NCI-H2227 treated with DMSO at 0.1 percent for 48 hours (cell line): Measurements from ENCODE around the gene SPPL2B.

Experiments used
- DNase-seq: peaks from one replicate; lab custom pipeline; 2025; lab: John Stamatoyannopoulos, UW

SPPL2B gene

DNA sequence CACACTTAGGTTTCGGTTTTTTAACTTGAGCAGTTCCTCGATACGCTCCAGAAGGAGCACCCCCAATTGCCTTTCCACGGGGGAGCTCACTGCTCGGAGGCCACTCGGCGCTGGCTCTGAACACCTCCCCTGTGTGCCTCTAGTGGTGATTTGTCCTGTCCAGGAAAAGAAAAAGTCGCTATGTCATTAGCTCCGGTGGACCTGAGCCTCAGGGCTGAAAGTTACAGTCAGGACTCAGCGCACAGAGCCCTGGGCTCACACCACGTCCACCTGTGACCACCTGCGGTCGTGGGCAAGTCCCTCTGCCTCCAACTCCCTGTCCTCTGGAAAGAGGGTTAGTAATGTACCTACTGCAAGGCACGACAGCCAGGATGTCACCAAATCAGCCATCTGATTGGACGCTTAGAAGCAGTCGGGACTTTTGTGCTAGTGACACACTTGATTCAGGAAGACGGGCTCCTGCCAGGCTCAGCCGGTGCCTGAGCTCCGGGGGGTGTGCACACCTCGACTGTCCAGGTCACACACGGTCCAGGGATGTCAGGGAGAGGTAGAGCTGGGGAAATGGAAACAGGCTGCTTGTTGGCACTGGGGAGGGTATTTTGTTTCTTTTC, 27.7 kb downstream of the SPPL2B start:
- DNase-seq = no peak

DNA sequence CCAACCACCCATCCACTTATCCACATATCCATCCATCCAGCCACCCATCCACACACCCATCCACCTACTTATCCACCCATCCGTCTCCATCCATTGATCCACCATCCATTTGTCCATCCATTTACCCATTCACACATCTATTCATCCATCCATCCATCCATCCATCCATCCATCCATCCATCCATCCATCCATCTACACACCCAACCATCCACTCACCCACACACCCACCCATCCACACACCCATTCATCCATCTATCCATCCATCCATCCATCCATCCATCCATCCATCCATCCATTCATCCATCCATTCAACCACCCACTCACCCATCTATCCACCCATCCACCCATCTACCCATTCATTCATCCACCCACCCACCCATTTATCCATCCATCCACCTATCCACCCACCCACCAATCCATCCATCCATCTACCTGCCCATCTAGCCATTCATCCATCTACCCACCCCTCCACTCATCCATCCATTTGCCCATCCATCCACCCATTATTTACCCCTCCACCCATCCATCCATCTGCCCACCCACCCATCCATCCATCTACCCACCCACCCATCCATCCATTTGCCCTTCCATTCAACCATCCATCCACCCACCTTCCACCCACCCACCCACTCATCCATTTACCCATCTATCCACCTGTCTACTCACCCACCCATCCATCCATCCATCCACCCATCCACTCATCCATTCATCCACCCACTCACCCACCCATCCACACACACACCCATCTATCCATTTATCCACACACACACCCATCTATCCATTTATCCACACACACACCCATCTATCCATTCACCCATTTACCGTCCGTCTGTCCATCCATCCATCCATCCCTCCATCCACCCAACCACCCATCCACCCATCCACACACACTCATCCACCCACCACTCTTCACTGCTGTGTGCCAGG, 29.1 kb downstream of the SPPL2B start:
- no peak for DNase-seq

DNA sequence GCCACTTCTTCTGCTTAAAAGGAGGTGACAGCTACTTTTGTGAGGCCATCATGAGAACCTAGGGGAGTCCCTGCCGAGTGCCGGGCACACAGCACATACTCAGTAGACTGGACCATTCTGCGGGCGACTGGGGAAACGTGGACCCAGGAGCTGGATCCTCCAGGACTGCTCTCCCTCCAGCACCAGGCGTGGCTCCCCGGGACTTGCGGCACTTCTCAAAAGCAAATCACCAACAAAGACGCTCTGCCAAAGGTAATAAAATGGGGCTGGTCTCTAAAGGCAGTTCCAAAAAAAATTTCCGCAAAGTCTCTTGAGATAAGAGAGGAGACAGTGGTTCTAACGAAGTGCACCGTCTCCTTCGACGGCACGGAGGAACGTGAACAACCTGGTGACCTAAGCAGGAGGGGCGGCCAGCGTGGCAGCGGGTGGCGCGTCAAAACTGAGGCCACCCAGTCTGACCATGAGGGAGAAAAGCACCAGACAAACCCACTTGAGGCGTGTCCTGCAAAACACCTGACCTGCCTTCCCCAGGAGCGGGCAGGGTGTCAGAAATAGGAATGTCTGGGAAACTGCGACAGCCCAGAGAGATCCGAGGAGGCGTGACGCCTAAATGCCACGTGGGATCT, 30.2 kb downstream of the SPPL2B start:
- DNase-seq = no peak

DNA sequence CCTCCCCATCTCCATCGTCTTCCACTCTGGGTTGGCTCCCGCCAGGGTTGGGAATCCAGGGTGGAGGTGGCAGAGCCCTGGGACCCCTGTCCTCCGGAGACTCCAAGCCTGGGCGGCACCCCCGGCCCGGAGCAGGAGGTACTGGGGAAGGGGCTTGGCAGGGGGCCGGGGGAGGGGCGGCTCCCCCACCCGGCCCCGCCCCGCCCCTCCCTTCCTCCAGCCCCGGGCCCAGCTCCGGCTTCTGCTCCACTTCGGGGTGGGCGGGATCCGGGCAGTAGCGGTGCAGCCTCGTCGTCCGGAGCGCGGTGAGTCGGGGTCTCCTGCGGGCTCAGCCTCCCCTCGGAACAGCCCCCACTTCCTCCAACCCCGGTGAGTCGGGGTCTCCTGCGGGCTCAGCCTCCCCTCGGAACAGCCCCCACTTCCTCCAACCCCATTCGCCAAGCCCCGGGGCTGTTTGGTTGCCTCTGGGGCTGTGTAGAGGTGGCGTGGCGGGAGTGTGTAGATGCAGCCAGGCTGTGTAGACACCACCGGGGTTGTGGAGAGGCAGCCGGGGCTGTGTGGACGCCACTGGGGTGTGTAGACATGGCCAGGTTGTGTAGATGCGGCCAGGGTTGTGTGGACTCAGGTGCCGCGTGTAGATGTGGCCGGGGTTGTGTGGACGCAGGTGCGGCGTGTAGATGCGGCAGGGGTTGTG, 31.7 kb downstream of the SPPL2B start, which contains the start of gene TMPRSS9:
Gene TMPRSS9, plus strand, starts transcription at position 274 of the 694 bp plus-strand sequence. CDS start 29,521 bp downstream, outside the sequence.
- no peak for DNase-seq

DNA sequence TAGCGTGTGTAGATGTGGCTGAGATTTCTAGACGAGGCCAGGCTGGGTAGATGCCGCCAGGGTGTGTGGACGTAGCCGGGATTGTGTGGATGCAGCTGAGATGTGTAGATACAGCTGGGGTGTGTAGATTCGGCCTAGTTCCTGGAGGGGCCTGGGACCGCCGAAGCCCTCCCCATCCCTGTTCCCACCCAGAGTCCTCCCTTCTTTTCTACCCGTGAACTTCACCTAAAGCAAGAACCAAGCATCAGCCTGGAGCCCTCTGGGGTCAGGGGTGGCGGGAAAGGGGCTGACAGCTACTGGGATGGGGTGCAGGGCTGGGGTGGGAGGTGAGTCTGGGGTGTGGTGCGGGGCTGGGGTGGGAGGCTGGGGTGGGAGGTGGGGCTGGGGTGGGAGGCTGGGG, 32.3 kb downstream of the SPPL2B start:
- DNase-seq = no peak

DNA sequence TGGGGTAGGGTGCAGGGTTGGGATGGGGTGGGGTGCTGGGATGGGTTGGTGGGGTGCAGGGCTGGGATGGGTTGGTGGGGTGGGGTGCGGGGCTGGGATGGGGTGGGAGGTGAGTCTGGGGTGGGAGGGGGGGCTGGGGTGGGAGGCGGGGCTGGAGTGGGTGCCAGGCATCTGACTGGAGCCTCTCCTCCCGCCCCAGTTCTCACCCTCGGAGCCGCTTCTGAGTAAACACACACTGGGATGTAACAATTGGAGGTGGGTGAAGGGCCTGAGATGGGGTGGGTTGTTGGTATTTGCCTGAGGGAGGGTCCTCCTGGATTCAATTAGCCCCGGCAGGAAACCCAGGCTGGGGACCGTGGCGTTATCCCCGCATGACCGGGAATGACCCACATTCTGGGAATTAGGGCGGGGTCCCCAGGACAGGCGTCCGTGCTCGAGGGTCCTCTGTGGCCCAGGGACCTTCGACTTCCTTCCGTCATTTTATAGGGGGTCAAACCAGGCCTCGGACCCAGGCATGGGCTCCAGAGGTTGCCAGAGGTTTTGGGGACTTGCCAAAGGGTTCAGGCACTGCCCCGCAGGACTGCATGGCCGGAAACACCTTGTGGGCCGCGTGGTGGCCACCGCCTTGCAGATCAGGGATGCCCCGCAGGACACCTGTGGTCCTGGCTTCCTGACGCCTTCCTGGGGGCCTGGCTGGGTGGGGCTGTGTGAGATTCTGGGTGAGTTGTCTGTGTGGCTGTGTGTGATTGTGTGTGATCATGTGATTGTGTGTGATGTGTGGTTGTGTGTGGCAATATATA, 33.0 kb downstream of the SPPL2B start:
- DNase-seq = no peak

DNA sequence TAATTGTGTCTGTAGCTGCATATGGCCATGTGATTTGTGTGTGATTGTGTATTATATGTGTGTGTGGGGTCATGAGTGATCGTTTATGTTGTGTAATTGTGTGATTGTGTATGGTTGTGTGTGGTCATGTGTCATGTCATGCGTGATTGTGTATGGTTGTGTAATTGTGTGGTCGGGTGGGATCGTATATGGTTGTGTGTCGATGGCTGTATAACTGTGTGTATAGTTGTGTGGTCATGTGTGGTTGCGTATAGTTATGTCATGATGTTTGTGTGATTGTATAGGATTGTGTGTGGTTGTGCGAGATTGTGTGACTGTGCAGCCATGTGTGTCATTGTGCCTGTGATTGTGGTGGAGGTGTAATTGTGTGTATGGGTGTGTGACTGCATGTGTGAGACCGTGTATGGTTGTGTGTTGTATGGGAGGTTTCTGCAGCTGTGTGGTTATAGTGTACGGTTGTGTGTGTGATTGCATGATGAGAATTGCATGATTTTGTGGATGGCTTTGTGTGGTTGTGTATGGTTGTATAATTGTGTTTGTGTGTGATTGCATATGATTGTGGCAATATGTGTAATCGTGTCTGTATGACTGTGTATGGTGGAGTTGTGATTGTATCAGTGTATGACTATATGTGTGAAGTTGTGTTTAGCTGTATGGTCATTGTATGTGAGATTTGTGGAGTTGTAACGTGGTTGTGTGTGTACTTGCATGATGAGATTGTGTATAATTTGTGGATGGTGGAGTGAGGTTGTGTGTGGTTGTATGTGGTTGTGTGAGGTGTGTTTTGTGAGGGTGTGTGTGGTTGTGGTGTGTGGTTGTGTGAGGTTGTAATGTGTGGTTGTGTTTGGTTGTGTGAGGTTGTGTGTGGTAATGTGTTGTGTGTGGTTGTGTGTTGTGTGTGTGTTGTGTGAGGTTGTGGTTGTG, 33.8 kb downstream of the SPPL2B start:
- no peak for DNase-seq

DNA sequence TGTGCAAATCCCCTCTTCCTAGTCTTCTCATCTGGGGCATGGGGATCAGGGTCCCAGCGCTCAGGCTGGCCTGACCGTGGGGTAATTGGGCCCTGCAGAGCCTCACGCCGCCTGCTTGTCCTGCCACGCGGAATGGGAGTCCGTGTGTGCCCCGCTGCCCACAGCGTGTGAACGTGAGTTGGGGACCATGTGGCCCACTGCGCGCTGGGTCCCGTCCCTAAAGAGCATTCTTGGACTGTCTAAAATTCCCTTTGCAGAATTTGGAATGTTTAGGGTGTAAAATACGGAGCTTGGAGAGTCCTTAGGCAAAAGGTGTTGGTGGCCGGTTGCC, 34.5 kb downstream of the SPPL2B start:
- no peak for DNase-seq

DNA sequence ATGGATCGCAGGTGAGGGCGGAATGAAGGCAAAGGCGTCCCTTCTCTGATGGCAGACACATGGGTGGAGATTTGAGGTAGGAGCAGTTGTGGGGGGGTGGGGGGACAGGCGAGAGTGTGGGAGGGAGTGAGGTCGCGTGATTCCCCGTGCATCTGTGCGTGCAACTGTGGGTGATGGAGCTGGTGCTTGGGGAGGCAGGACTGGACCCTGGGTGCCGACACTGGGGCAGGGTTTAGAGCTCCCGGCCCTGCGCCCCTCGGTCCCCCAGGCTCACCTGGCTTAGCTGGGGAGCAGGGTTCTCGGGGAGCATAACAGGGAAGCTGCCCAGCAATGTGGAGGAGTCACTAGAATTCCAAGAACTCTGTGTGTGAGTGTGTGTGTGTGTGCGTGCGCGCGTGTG, 34.9 kb downstream of the SPPL2B start:
- DNase-seq = no peak

DNA sequence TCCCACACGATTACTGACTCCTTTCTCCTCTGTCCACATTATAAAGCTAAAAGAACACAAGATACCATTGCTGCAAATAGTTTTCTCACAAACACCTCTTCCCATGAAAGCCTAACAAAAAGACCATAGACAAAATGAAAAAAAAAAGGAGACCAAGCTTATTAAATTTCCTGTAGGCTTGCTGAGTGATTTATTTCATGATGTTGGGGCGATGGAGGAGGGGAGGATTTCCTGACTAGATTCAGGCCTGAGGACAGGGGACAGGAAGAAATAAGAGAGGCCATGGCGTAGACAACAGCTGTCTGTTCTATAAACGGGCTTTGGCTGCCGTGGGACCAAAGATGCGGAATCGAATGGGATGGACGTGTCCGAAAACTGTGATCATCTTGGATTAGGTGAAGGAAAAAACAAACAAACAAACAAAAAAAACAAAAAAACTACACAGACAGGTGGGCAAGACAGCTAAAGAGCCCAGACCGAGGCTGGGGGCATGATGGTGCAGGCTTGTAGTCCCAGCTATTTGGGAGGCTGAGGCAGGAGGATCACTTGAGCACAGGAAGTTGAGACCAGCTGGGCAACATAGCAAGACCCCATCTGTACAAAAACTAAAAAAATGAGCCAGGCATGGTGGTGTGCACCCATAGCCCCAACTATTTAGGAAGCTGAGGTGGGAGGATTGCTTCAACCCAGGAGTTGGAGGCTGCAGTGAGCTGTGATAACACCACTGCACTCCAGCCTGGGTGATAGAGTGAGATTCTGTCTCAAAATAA, 36.9 kb downstream of the SPPL2B start:
- DNase-seq = no peak

DNA sequence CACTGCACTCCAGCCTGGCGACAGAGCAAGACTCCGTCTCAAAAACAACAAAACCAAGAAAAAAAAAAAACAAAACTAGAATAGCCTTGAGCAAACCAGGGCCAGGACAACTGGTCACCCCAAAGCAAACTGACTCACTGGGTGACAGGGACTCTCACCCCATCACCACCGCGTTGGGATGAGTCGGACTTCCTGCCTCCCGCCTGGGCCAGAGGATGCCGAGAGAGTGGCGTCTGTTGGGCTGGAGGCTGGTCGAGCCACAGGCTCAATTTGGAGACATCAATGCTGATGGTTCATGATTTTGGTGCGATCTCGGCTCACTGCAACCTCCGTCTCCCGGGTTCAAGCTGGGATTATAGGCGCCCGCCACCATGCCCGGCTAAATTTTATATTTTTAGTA, 43.2 kb downstream of the SPPL2B start:
- DNase-seq = no peak

DNA sequence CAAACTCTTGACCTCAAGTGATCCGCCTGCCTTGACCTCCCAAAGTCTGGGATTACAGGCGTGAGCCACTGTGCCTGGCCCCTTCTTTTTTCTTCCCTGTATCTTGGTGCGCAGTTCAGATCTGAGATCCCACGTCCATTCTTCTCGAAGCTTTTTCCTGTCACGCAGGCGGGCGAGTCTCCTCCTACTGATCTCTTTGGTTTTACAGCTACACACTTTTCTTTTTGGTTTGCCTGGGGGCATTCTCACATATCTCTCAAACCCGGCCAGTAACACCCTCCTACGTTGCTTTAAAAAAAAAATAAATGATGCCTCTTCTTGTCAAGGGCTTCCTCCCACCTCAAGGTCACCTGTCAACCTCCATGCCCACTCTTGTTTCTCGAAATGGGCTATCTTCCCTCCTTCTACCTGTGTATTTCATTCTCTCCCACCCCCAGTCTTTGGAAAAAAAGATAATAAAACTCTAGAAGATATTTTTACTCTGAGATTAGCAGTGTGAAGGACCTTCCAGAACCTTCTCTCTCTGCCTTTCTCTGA, 43.7 kb downstream of the SPPL2B start:
- DNase-seq = no peak

DNA sequence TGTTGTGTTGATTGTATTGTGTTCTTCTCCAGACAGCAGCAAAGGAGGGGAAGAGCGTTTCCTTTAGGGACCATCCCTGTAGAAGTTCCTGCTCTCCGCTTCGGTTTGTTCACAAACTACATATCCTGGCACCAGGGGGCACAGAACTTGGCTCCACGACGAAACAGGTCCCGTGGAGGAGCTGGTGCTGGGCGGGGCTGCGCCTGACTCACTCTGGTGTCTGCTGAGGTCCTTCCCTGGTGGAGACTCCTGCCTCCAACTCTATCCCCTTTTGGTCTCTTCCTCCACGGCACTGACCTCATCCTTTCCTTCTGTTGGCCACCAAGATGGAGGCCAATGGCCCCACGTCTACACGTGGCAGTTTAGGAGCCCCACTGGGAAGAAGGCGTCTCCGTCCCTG, 46.3 kb downstream of the SPPL2B start:
- DNase-seq = no peak

DNA sequence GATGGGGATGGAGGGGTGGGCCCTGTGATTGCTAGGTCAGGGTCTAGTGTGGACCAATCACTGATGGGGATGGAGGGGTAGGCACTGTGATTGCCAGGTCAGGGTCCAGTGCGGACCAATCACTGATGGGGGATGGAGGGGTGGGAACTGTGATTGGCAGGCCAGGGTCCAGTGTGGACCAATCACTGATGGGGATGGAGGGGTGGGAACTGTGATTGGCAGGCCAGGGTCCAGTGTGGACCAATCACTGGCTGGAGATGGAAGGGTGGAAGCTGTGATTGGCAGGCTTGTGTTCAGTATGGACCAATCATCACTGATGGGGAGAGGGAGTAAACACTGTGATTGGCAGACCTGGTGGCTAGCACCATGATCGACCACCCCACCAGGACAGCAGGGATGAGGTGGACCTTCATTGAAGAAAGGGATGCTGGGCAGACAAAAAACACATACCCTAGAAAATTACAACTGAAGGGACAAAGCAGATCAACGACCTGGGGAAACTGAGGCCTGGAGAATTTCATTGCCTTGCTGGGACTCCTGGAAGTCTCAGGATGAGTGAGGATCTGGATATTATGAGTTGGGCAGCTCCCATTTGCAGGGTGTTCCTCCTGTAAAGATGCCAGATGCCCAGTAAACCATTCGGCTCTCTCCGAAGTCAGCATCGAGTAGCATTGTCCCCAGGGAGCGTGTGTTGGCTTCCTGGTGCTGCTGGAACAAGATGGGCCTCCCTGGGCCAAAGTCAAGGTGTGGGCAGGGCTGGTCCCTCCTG, 47.1 kb downstream of the SPPL2B start:
- no peak for DNase-seq

DNA sequence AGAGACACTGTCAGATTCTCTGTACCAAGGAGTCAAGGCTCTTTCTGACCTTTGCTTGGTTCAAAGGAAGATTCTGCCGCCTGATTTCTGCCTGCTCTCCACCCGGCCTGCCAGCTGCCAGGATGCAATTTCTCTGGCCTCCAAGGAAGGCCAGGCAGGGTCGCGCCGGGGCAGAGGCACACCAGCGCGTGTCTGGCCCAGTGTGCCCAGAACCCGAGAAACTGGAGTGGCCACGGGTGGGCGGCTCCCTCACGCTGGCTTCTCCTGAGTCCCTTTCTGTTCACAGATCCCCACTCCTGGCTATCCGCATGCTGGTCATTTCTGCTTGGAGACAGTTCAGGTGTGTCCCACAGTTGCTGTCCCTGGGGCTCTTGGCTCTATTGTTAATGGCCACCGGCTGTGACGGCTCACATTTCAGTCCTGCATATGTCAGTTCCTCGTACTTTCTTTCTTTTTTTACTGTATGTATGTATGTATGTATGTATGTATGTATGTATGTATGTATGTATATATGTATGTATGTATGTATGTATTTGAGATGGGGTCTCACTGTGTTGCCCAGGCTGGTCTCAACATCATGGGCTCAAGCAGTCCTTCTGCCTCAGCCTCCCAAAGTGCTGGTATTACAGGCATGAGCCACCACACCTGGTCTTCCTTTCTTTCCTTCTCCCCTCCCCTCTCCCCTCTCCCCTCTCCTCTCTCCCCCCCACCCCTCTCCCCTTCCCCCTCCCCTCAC, 48.5 kb downstream of the SPPL2B start:
- DNase-seq = no peak

DNA sequence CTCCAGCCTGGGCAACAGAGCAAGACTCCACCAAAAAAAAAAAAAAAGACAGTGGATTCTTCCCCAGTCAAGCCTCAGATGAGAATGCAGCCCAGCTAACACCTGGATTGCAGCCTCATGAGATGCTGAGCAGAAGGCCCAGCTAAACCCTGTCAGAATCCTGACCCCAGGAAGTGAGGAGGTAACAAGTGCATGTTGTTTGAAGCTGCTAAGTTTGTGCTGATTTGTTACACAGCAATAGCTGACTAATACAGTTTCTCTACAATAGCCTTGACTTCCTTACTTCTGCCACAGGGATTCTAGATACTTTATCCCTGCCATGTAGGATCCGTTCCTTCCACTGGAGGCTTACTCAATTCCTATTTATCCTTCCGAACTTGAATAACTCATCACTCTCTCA, 52.1 kb downstream of the SPPL2B start:
- DNase-seq = no peak

DNA sequence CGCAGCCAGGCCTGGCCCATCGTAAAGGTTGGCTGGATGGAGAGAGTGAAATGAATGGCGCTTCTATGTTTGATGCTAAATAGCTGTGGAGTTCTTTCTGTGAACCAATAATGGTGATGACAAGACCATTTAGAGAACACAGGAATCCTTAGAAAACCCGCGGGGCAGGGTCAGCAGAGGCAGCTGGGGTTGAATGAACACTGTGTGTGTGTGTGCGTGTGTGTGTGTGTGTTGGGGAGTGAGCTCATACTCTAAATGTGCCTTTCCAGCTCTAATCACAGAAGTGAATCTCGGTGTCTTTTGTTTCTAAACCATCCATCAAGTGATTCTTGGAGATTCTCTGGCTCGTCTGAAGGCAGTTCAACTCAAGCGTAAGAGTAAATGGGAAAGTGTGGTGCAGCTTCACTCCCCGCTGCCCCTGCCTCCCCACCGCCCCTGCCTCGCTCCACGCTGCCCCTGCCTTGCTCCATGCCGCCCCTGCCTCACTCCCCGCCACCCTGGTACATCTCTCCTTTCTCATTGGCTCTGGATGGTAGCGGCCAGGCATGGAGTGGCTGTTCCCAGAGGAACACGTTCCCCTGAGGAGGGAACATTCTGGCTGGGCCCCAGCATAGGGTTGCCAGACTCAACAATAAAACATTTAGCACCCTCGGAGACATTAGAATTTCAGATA, 52.8 kb downstream of the SPPL2B start:
- peak; percentile 57 for DNase-seq
